GM18870 (cell line): ENCODE results near the gene TMOD2.

Source experiments
- ATAC-seq: cut with Tn5 transposase; IDR thresholded peaks from one replicate; pipeline ENCODE4 v1.9.1; 2021; ENCODE audit warnings: moderate library complexity; ENCODE audit not compliant: unreplicated experiment

TMOD2 gene

GRCh38 chr15:51849860-51850259 lies 98.5 kb downstream of the TMOD2 start:
- ATAC-seq: no peak

- no peak for ATAC-seq
Measured at GRCh38 chr15:51853998-51854397, 102.6 kb downstream of the TMOD2 start.

- ATAC-seq: no peak
Measured at GRCh38 chr15:51855612-51856011, 104.2 kb downstream of the TMOD2 start.

GRCh38 chr15:51856714-51857380 lies 105.5 kb downstream of the TMOD2 start:
- no peak for ATAC-seq

- ATAC-seq: no peak
Measured at GRCh38 chr15:51861557-51862359, 110.4 kb downstream of the TMOD2 start.

- ATAC-seq: no peak
Measured at GRCh38 chr15:51863131-51863530, 111.7 kb downstream of the TMOD2 start.

- ATAC-seq: no peak
Measured at GRCh38 chr15:51864408-51865056, 113.1 kb downstream of the TMOD2 start.

GRCh38 chr15:51865317-51865716 lies 113.9 kb downstream of the TMOD2 start:
- no peak for ATAC-seq
